Measurements from ENCODE around the gene AHCYL1. TPM values are rescaled to one million over a fixed set of nuclear protein-coding genes. Genes with fewer than 3 reads are reported as not detected.

AHCYL1 gene
- total and polyA plus RNA-seq, 2 donors (not counting 3 experiments of a cell fraction or from before 2014, with no cell fraction given) = 49.2 to 74.2 TPM

- Histone ChIP-seq H3K79me2 (ENCODE audit: control insufficient read depth, insufficient read depth, low read length) (peaks cover 29% of the 10 kb centered on the region), H3K4me1 (ENCODE audit: control insufficient read depth, extremely low read depth, insufficient read depth, low read length) (peaks cover 29% of the 10 kb centered on the region), H2AFZ (ENCODE audit: low read depth, low read length) (no peak overlapping the region), H3K9ac (replicated peaks; ENCODE audit: extremely low read depth, insufficient read depth, low read length) (no peak overlapping the region), H4K20me1 (replicated peaks; ENCODE audit: control insufficient read depth, extremely low read depth, insufficient read depth, low read length) (no peaks in the 10 kb centered on the region), H3K9me1 (replicated peaks; ENCODE audit: control insufficient read depth, extremely low read depth, insufficient read depth, low read length) (no peaks in the 10 kb centered on the region), H3K9me3 (replicated peaks; ENCODE audit: control insufficient read depth, insufficient read depth, low read length) (no peaks in the 10 kb centered on the region), H3K36me3 (ENCODE audit: control insufficient read depth in 2 of 2, extremely low read depth in 1 of 2, insufficient read depth in 2 of 2, low read length in 2 of 2) (peaks cover 7% of the 10 kb centered on the region in 2 experiments), H3K27me3 (ENCODE audit: control insufficient read depth in 2 of 2, insufficient read depth in 2 of 2, low read length in 2 of 2) (no peaks in the 10 kb centered on the region), H3K4me2 (ENCODE audit: insufficient read depth, low read length) (no peak overlapping the region), H3K27ac (ENCODE audit: insufficient read depth, low read depth, low read length) (no peak overlapping the region), H3K4me3 (replicated peaks in 1 of 3; ENCODE audit: insufficient read depth in 1 of 3, low read depth in 1 of 3, low read length in 3 of 3) (no peak overlapping the region)
- TF ChIP-seq CTCF (IDR thresholded peaks at IDR 0.05; ENCODE audit: extremely low read depth in 1 of 2, insufficient read depth in 1 of 2, low read depth in 1 of 2, low read length in 2 of 2) (no peak), MYC (IDR thresholded peaks at IDR 0.05; ENCODE audit: low read depth, low read length) (no peak), EZH2 (IDR thresholded peaks at IDR 0.05; ENCODE audit: borderline replicate concordance, low read depth, low read length, severe bottlenecking) (no peak), GATA2 (IDR thresholded peaks at IDR 0.05; ENCODE audit: insufficient read depth, insufficient read length, low read depth, low read length) (no peak), POLR2AphosphoS5 (IDR thresholded peaks at IDR 0.05; ENCODE audit: insufficient read depth, low read depth, low read length) (no peak), POLR2A (IDR thresholded peaks at IDR 0.05; ENCODE audit: low read depth, low read length) (no peak), JUN (IDR thresholded peaks at IDR 0.05; ENCODE audit: borderline replicate concordance, insufficient read depth, insufficient read length, low read depth) (no peak), MAX (IDR thresholded peaks at IDR 0.05; ENCODE audit: insufficient read depth, insufficient read length) (no peak), FOS (IDR thresholded peaks at IDR 0.05; ENCODE audit: borderline replicate concordance, insufficient read depth, low read length) (no peak)
- dilution Hi-C loops (cut with MboI; ENCODE audit: extremely low pct_ligation_motif_present, low sequenced_read_pairs) (loop anchor here (25.0 kb wide), 1 partner anchor 219 kb away; no protein-coding TSS in a partner anchor), intact Hi-C loops (cut with micrococcal nuclease) (no loop called here)
- FAIRE-seq (no peak), DNase-seq (ENCODE audit: low read depth, low spot score) (no peak)
- BruUV-seq (replicated peaks) = no TSS peak
- ChIA-PET POLR2A (interaction anchor here (0.7 kb wide), 1 partner anchor 21 kb away, joined by 3 read pairs; no protein-coding TSS in a partner anchor), CTCF (interaction anchor here (1.2 to 3.3 kb wide), 4 partner anchors 22 to 229 kb away, joined by 3 to 13 read pairs (median 8); partner anchors contain the start of gene AHCYL1)
Observed at GRCh38 chr1:110005971-110006370, 21.4 kb downstream of the AHCYL1 start.
